Lower leg skin (tissue), 4 donors: Measurements from ENCODE around the gene FABP1. TPM values are rescaled to one million over a fixed set of nuclear protein-coding genes. Genes with fewer than 3 reads are reported as not detected.

Source experiments
- DNase-seq, 2 donors: peaks; one replicate each; pipeline ENCODE4 v3.0.0-alpha.2; 2019; ENCODE audit warnings: low spot score in 2 of 2
- H3K4me3 ChIP-seq: fragments of 200-600 bp; sonication (generic); 2 replicates; pipeline ENCODE4 v1.5.1; 2017; ENCODE audit warnings: mild to moderate bottlenecking, low read depth; ENCODE audit not compliant: poor library complexity, severe bottlenecking
- POLR2A ChIP-seq, 2 donors: fragments of 450-650 bp; IDR thresholded peaks; one replicate each; pipeline ENCODE4 v1.6.1; 2016 to 2017; ENCODE audit warnings: antibody characterized with exemption in 2 of 2, mild to moderate bottlenecking in 1 of 2, moderate library complexity in 1 of 2
- intact Hi-C: fragments of 100-400 bp; cut with DNase I; formaldehyde crosslinking; loops from one replicate; pipeline ENCODE4 v1.15.0; 2023; ENCODE audit warnings: low total_unique reads
- microRNA-seq, 2 donors: library from miRNA; unstranded; fragments of <30 nt; microRNA quantifications; one replicate each; pipeline ENCODE4, GENCODE V29; 2016; ENCODE audit warnings: borderline replicate concordance in 2 of 2, borderline number of aligned reads in 1 of 2
- total RNA-seq, 4 donors: library from RNA; depleted of rRNA; stranded (reverse); fragments of >200 nt; gene quantifications; one replicate each; pipeline ENCODE4 v1.1.0, GENCODE V29; 2016
- TF ChIP-seq, protein P1 (sequence below), 3 donors: fragments of 450-650 bp; IDR thresholded peaks; one replicate each; pipeline ENCODE4 v1.5.1; 2016; ENCODE audit warnings: antibody characterized with exemption in 3 of 3, mild to moderate bottlenecking in 3 of 3, moderate library complexity in 2 of 3

The FABP1 gene
- total RNA-seq, 4 donors from 2014 or later, result not detected

- TF ChIP-seq, protein P1, sequence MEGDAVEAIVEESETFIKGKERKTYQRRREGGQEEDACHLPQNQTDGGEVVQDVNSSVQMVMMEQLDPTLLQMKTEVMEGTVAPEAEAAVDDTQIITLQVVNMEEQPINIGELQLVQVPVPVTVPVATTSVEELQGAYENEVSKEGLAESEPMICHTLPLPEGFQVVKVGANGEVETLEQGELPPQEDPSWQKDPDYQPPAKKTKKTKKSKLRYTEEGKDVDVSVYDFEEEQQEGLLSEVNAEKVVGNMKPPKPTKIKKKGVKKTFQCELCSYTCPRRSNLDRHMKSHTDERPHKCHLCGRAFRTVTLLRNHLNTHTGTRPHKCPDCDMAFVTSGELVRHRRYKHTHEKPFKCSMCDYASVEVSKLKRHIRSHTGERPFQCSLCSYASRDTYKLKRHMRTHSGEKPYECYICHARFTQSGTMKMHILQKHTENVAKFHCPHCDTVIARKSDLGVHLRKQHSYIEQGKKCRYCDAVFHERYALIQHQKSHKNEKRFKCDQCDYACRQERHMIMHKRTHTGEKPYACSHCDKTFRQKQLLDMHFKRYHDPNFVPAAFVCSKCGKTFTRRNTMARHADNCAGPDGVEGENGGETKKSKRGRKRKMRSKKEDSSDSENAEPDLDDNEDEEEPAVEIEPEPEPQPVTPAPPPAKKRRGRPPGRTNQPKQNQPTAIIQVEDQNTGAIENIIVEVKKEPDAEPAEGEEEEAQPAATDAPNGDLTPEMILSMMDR (IDR thresholded peaks at IDR 0.05), result no peak
- TF ChIP-seq POLR2A (IDR thresholded peaks at IDR 0.05), result no peak
- intact Hi-C loops, result no loop called here
- H3K4me3 ChIP-seq, result no peak overlapping the region
- no peak for DNase-seq
Measured at GRCh38 chr2:88074150-88074549, 53.7 kb downstream of the FABP1 start.

Small RNA genes lying within 50 kb of the gene (microRNA-seq; reads per million reads assigned to microRNA genes)
- gene MIR4780, result 0 reads per million in 2 donors

Other genes with a start within 250 kb of the FABP1 start
- not detected for gene RNU2-63P, start 111.5 kb downstream of the FABP1 start, total RNA-seq
- gene KRCC1, start 72.3 kb downstream of the FABP1 start, total RNA-seq, result 10 to 100 TPM; 11.5 to 27.9 (median 16.3) TPM
- under 1 TPM in 1 of 4 donors, not detected in 3; 0.04 TPM for gene SMYD1, start 60.2 kb downstream of the FABP1 start, total RNA-seq
- gene THNSL2, start 42.3 kb upstream of the FABP1 start, total RNA-seq, result 10 to 100 TPM in 3 of 4 donors, 1 to 10 TPM in 1; 2.4 to 21.3 (median 13.7) TPM